NK-92 (cell line): Measurements from ENCODE around the gene DTX3.
"Not testable (repeated sequence)": the region's sequence is repeated elsewhere in the genome, so short reads cannot be mapped to it uniquely, and the experiment has no call there.

Source experiments
- DNase-seq: peaks from one replicate; lab custom pipeline; 2025; ENCODE audit not compliant: unreplicated experiment; lab: John Stamatoyannopoulos, UW

The DTX3 gene

GRCh38 chr12:57631566-57632072 lies 27.0 kb downstream of the DTX3 start:
- DNase-seq = no peak

GRCh38 chr12:57632073-57632957 lies 27.7 kb downstream of the DTX3 start:
- DNase-seq = no peak

- no peak for DNase-seq
These were observed 28.6 kb downstream of the DTX3 start, which contains the start of gene B4GALNT1 for GRCh38 chr12:57632958-57633840. Gene B4GALNT1, minus strand, starts transcription at chr12:57633201. Its CDS starts 1,069 bp downstream, at chr12:57632132.

- DNase-seq = not testable (repeated sequence)
These were observed 32.1 kb downstream of the DTX3 start for GRCh38 chr12:57636731-57637130.

GRCh38 chr12:57637364-57637763 lies 32.7 kb downstream of the DTX3 start:
- no peak for DNase-seq

- DNase-seq = no peak
These were observed 33.5 kb downstream of the DTX3 start for GRCh38 chr12:57638096-57638495.

GRCh38 chr12:57640175-57641042 lies 35.8 kb downstream of the DTX3 start:
- DNase-seq = no peak

- no peak for DNase-seq
These were observed 37.2 kb downstream of the DTX3 start for GRCh38 chr12:57641699-57642442.

GRCh38 chr12:57645990-57646658 lies 41.5 kb downstream of the DTX3 start:
- DNase-seq = not testable (repeated sequence)

GRCh38 chr12:57646659-57647049 lies 42.0 kb downstream of the DTX3 start:
- not testable (repeated sequence) for DNase-seq

GRCh38 chr12:57654042-57654441 lies 49.4 kb downstream of the DTX3 start:
- no peak for DNase-seq

- DNase-seq = no peak
These were observed 51.1 kb downstream of the DTX3 start for GRCh38 chr12:57655541-57656240.

- not testable (repeated sequence) for DNase-seq
These were observed 51.8 kb downstream of the DTX3 start for GRCh38 chr12:57656408-57656807.

- no peak for DNase-seq
These were observed 53.1 kb downstream of the DTX3 start for GRCh38 chr12:57657744-57658143.

GRCh38 chr12:57658890-57659289 lies 54.3 kb downstream of the DTX3 start:
- no peak for DNase-seq
